ENCODE data around the gene FCRL3.

Gene FCRL3

DNA sequence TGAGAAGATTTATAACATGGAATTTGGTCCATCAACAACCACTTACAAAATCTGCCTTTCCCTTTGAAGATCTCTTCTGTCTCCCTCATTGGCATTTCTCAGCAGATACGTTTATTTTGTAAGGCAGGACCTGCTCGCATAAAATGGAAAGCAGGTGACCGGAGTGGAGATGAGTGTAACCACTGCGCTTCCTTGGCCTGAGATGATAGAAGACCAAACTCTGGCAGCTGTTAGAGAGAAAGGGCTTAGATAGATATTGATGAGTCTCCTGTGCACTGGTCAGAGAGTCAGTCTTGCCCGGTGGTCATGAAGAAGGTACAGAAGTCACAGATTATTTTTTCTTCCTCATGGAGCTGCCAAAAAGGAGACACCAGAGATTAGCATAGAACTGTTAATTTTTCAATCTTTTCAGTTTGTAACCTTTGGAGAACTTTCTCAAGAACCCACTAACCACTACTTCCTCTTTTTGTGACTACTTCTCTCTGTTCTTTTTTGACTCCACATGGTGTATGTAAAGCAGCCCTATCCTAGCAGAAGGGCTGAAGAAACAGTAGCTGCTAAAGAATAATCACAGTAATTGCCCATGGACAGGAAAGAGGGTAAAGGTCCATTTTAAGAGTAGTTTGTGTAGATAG, 47.6 kb downstream of the FCRL3 start:
- no peak overlapping the region for H3K27ac ChIP-seq

DNA sequence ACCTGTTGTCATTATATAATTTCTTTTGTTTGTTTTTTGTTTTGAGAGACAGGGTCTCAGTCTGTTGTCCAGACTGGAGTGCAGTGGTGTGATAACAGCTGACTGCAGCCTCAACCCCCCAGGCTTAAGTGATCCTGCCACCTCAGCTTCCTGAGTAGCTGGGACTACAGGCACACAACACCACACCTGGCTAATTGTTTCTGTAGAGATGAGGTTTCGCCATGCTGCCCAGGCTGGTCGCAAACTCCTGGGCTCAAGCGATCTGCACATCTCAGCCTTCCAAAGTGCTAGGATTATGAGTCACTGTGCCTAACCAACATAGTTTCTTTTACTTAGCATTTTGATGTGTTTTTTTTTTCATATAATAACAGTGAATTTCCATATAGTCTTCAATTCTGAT, 52.3 kb downstream of the FCRL3 start:
- H3K27ac ChIP-seq: no peak overlapping the region
- TF ChIP-seq CTCF (conservative IDR thresholded peaks at IDR 0.05): no peak

More for the DNA sequence above, 47.6 kb downstream of the FCRL3 start:
- TF ChIP-seq CTCF (conservative IDR thresholded peaks at IDR 0.05): no peak

DNA sequence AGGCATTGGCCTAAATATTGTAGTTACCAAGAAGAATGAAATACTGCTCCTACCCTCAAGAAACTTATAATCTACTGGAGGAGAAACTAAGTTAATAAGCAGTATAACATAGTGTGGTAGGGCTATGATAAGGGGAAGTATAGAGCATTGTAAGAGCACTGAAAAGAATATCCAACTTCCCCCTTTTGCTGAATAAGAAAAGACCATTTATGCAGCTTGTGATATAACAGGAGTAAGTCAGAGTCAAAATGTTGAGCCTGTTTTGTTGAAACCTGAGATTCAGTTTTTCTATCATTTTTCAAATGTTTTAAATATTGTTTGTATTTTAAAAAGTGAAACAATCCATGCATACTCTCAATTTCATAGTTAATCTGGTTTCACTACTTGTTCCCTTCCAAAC, 54.4 kb downstream of the FCRL3 start:
- H3K27ac ChIP-seq: no peak overlapping the region
- no peak for TF ChIP-seq CTCF (conservative IDR thresholded peaks at IDR 0.05)

- no peak overlapping the region for H3K27ac ChIP-seq
- no peak for TF ChIP-seq CTCF (conservative IDR thresholded peaks at IDR 0.05)
Observed at GRCh38 chr1:157641177-157641576, 59.4 kb downstream of the FCRL3 start.

DNA sequence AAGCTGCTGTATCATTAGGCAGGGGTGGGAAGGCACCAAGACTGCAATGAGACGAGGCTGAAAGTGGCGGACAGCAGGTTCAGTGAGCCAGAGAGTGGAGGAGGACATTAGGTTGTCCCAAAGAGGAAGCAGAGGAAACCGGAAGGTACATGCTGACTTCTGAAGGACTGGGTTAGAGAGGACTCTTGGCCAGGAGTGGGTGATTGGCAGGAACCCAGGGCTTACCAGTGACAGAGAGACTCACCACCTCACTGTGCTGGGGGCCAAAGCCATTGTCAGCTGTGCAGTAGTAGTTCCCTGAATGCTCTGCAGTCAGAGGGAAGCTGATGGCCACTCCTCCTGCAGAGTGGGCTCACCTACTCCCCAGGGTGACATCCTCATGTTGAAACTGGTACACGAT, 60.8 kb downstream of the FCRL3 start:
- no peak for TF ChIP-seq CTCF (conservative IDR thresholded peaks at IDR 0.05)
- H3K27ac ChIP-seq: no peak overlapping the region

DNA sequence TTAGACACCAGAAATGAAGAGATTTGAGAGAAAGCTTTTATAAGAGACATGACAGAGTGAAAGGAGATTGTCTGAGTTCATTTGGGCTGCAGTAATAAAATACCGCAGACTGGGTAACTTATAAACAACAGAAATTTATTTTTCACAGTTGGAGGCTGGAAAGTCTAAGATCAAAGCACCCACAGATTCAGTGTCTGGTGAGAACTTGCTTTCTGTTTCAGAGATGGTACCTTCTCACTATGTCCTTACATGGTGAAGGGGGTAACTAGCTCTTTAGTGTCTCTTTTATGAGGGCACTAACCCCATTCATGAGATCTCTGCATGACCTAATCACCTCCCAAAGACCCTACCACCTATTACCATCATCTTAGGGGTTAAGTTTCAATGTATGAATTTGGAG, 71.8 kb downstream of the FCRL3 start:
- no peak for TF ChIP-seq CTCF (conservative IDR thresholded peaks at IDR 0.05)
- no peak overlapping the region for H3K27ac ChIP-seq

All from VCaP (cell line).